Body of pancreas (tissue), 4 donors: ENCODE results near the gene EFCAB9.

ENCODE experiments used
- CTCF ChIP-seq, 7 experiments: fragments of 450-650 bp in 4 of 7; fragments of 200-600 bp in 3 of 7; sonication (generic) in 3 of 7; IDR thresholded peaks; one replicate each; pipeline ENCODE4 v1.5.1; 2016 to 2019; ENCODE audit warnings: antibody characterized with exemption in 7 of 7
- POLR2A ChIP-seq, 3 donors: fragments of 450-650 bp; IDR thresholded peaks; one replicate each; pipeline ENCODE4 v1.6.1; 2016; ENCODE audit warnings: antibody characterized with exemption in 3 of 3, mild to moderate bottlenecking in 2 of 3

GRCh38 chr5:172248637-172249036 is 54.7 kb downstream of the EFCAB9 start:
- no peak for TF ChIP-seq CTCF (IDR thresholded peaks at IDR 0.05)
- TF ChIP-seq POLR2A (IDR thresholded peaks at IDR 0.05), result no peak
